GM19025 (cell line): Measurements from ENCODE around the gene ADARB1.

ENCODE experiments used
- ATAC-seq: cut with Tn5 transposase; IDR thresholded peaks from one replicate; pipeline ENCODE4 v1.9.1; 2021; ENCODE audit warnings: mild to moderate bottlenecking, low read depth, moderate library complexity; ENCODE audit not compliant: unreplicated experiment

ADARB1 gene

DNA sequence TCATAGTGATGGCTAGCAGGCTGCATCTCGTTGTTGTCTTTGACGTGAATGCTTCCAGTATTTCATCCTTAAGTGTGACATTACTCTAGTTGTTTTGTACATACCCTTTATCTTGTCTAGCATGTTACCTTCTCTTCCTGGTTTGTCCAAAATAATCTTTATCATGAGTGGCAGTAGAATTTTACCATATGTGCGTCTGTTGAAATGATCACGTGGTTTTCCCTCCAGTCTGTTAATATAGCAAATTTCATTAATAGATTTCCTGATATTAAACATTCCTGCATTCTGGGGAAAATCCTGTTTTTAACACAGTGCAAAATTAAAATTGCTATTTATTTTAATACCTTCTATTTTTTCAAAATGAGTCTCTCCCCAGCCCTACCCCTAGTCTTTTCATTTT, 15.6 kb downstream of the ADARB1 start:
- ATAC-seq: no peak

- ATAC-seq: no peak
These were observed 16.6 kb downstream of the ADARB1 start for GRCh38 chr21:45090966-45091365.

DNA sequence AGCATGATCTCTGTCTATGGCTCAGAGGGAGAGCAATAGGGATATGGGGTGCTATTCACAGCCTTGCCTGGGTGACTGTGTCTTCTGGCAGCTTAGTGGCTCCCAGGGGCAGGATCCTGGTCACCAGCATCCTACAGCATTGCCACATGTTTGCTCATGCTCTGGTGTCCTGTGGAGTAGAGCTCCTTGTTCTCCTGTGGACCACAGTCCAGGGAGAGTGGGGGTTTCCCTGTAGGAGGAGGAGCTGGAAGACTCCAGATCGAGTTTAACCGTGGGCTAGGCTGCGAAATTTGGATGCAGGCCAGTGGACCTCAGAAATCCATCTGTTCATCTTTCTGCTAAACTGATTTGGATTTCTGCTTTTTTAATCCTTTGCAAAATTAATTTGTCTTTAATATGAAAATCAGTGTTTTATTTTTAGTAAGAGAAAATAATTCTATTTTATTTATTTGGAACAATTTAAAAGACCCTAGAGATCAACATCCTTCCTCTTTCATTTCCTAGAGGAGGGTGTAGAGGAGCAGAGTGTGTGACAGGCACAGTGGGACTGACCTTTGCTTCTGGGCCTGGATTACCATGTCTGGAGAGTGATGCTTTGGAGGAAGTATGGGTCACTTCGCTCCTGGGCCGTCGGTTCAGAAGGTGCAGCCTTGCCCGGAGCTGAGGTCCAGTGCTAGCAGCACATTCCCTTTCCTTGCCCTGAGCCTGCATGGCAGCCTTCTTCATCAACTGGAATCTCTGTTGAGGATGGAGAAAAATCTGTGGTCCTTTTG, 17.4 kb downstream of the ADARB1 start:
- no peak for ATAC-seq

DNA sequence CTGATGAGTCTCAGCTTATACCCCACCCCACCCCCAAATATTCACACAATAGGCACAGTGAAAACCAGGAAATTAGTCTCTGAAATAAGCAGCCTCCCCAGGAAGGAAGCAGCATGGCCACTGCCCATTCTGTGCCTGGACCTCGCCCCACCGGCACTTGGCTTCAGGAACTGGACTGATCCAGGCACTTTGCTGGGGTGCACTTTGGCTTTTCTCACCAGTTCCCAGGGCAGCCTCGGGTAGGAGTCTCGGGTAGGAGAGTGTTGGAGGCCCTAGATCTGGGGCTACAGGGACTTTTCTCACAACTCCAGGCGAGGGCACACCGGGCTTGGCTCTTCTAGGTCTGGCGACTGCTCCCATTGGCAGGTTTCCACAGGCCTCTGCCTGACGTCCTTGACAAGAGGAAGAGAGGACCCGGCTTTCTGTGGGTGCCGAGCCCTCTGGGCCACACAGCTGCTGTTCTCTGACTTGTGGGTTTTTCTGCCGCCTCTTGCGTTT, 18.7 kb downstream of the ADARB1 start:
- ATAC-seq: no peak

DNA sequence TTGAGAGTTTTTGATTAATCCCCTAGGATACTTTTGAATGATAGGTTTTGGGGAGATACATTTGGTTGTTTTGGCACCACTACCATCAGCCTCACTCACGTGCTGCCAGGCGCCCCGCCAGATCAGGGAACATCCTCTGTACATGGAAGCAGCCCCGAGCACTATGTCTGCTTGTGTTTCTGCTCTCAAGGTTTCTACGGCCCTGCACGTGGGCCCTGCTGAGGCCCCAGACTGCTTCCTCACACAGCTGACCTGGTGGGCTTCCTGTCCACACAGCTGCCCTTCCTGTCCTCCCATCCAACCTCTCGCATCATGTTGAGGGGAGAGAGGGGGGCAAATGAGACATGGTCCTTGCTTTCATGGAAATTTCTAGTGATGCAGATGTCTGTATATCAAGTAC, 20.0 kb downstream of the ADARB1 start:
- no peak for ATAC-seq

- no peak for ATAC-seq
These were observed 21.1 kb downstream of the ADARB1 start for GRCh38 chr21:45095505-45095904.

GRCh38 chr21:45096217-45096616, 21.8 kb downstream of the ADARB1 start:
- no peak for ATAC-seq

- no peak for ATAC-seq
These were observed 23.5 kb downstream of the ADARB1 start for GRCh38 chr21:45097827-45098387.

GRCh38 chr21:45098867-45099266, 24.5 kb downstream of the ADARB1 start:
- no peak for ATAC-seq

- no peak for ATAC-seq
These were observed 25.2 kb downstream of the ADARB1 start for GRCh38 chr21:45099571-45099970.

DNA sequence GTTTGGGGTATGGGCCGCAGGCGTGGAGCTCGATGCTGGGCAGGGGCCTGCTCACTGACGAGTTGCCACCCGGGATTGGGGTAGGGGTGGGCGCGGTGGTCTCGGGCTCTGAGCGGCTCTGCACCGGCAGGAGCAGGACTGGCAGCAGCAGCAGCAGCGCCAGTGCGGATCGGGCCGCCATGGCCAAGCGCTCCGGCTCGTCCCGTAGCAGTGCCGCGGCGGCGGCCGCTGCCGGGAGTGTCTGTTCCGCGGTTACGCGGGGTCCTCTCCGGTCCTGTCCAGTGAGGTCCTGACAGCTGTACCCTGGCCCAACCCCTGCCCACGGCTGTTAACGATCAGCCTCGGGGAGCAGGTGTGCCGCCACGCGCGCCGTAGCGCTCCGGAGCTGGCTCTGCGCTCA, 26.5 kb downstream of the ADARB1 start:
- ATAC-seq: no peak

- ATAC-seq: no peak
These were observed 28.1 kb downstream of the ADARB1 start for GRCh38 chr21:45102391-45102932.

GRCh38 chr21:45103971-45104520, 29.7 kb downstream of the ADARB1 start:
- no peak for ATAC-seq

DNA sequence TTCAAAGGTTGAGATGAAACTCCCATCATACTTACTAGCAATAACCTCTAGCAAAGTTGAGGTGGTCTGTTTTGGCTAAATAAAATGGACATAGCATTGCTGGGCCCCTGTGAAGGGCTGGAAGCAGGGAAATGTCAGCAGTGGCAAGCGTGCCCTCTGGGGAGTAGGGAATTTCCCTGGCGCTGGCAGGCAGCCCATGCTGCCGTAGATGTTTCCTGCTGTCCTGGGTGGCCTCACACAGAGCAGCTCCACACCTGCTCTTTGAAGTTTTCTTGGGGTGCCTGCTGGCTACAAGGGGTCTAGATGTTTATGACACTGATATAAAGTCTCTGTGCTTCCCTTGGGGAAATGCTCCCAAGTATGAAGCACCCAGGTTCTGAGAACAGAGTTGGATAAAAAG, 30.2 kb downstream of the ADARB1 start:
- ATAC-seq: no peak

DNA sequence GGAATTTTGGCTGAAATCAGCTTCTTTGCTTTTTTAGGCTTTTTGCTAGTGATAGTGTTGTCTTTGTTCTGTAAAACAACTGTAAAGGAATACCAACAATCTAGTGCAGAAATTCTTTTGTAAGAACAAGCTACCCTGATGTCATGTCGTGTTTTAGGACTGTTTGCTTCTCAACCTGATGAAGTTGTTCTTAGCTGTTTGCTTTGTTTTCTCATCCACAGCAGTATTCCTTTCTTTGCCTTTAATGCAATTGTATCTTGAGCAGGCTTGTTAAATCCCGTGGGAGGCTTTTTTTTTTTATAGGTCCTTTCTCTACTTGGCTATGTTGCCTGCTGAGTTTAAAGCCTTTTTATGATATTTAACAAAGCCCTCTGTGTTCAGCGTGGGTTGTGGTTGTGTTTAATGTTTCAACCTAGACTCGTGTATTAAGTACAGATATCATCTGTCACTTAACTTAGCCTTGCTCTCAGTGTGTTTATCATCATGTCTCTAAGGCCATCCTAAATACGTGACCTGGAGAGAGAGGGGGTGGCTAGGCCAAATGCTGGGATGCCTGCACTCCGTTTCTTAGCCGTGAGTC, 31.6 kb downstream of the ADARB1 start:
- ATAC-seq: no peak

GRCh38 chr21:45108034-45108790, 33.8 kb downstream of the ADARB1 start:
- no peak for ATAC-seq

DNA sequence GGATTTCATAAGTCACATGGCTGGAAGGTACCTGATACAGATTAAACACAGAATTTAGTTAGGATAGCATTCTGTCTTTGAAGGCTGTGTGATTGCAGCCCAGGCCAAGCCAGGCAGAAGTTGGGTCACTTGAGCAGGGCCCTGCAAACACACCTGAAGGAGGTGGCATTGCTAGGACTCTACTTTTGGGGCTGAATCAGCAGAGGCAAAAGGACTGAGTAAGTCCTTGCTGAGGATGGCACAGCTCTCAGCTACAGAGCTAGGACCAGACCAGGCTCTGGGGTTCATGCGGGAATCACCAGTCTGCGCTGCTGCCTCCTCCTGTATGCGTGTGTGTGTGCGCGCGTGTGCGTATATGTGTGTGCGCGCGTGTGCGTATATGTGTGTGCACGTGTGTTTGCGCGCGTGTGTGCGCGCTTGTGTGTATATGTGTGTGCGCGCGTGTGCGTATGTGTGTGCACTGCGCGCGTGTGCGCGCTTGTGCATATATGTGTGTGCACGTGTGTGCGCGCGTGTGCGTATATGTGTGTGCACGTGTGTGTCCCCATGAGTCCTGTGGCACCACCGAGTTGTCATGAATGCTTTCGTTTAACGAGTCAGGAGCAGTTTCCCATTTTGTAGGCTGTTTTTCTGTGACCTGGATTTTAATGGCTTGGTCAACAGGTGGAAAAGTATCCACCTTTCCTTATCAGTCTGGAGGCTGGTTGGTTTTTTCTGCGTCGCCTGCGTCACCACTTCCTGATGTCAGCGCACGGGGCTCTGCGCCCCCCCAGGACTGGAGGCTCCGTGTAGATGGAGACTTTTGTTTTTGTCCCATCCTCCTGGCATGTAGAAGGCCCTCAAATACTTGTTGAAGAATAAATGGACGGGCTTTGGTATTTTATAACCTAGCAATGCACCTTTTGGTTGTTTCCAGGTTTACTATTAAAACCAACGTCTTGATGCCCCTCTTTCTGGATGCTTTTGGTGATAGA, 34.7 kb downstream of the ADARB1 start:
- ATAC-seq: no peak

- ATAC-seq: peak; percentile 69
These were observed 35.6 kb downstream of the ADARB1 start for GRCh38 chr21:45109831-45110492.
